ENCODE data around the gene SCART1.
"Not testable (repeated sequence)": the region's sequence is repeated elsewhere in the genome, so short reads cannot be mapped to it uniquely, and the experiment has no call there.

SCART1 gene

DNA sequence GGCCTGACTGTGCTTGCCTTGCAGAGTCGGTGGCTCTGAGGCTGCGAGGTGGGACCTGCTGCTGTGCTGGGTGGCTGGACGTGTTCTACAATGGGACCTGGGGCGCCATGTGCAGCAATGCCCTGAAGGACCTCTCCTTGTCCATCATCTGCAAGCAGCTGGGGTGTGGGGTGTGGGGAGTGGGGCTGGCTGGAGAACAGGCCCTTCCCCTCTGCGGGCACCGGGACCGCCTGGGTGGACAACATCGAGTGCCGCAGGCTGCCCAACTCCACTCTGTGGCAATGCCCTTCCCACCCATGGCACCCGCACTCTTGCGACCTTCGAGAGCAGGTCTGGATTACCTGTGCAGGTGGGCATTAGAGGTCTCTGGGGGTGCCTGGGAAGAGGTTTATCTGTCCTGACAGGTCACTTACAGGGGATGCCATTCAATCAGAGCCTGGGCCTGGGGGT lies 10.9 kb downstream of the SCART1 start:
- TF ChIP-seq, protein P1, sequence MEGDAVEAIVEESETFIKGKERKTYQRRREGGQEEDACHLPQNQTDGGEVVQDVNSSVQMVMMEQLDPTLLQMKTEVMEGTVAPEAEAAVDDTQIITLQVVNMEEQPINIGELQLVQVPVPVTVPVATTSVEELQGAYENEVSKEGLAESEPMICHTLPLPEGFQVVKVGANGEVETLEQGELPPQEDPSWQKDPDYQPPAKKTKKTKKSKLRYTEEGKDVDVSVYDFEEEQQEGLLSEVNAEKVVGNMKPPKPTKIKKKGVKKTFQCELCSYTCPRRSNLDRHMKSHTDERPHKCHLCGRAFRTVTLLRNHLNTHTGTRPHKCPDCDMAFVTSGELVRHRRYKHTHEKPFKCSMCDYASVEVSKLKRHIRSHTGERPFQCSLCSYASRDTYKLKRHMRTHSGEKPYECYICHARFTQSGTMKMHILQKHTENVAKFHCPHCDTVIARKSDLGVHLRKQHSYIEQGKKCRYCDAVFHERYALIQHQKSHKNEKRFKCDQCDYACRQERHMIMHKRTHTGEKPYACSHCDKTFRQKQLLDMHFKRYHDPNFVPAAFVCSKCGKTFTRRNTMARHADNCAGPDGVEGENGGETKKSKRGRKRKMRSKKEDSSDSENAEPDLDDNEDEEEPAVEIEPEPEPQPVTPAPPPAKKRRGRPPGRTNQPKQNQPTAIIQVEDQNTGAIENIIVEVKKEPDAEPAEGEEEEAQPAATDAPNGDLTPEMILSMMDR (conservative IDR thresholded peaks at IDR 0.05; ENCODE audit: control insufficient read depth, insufficient read depth, low read depth, low read length), result no peak
- H3K4me3 ChIP-seq (ENCODE audit: control insufficient read depth, low read depth, low read length), result no peak overlapping the region
- DNase-seq (ENCODE audit: low read depth), result no peak

DNA sequence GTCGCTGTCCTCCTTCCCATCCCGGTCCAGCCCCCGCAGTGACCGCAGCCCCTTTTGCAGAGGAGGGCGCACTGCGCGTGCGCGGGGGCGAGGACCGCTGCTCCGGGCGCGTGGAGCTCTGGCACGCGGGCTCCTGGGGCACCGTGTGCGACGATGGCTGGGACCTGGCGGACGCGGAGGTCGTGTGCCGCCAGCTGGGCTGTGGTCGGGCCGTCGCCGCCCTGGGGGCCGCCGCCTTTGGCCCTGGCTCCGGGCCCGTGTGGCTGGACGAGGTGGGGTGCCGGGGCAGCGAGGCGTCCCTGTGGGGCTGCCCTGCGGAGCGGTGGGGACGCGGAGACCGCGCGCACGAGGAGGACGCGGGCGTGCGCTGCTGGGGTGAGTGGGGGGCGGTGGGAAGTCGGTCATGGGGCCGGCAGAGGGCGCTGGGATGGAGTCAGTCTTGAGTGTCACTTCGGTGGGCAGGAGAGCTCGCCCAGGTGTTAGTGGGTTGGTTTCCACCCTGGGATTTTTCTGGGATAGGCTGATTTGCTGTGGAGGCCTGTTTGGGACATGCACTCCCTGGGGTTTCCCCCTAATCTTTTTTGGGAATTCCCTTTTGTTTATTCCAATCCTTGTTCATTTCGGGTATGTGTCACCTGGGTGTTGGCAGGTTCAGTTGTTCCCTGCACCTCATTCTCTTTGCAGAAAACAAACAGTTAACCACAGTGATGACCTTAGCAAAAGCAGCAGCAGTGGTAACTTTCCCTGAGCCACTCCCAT lies 11.6 kb downstream of the SCART1 start:
- H3K4me3 ChIP-seq (ENCODE audit: control insufficient read depth, low read depth, low read length), result no peak overlapping the region
- DNase-seq (ENCODE audit: low read depth), result no peak
- TF ChIP-seq, protein P1 (conservative IDR thresholded peaks at IDR 0.05; ENCODE audit: control insufficient read depth, insufficient read depth, low read depth, low read length), result no peak

DNA sequence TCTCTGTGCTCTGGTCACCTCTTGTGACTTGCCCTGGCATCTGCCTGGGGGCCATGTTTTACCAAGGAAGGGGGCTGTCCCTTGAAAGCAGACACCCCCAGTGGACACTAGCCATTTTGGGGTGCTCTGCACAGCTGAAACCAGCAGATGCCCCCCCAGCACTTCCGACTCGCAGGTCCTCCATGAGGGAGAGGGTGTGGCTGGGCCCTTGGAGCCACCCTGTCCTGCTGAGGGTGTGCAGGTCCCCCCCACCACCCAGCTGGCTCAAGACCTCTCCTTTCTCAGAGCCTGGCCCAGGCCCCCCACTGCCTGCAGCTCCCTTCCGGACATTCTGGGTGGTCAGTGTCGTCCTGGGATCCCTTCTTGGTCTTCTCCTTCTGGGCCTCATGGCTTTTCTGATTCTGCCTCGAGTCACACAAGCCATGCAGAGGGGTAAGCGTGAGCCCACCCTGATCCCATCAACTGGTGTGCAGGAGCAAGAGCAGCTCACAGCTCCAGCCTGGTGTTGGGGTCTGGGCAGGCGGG lies 12.3 kb downstream of the SCART1 start:
- TF ChIP-seq, protein P1 (conservative IDR thresholded peaks at IDR 0.05; ENCODE audit: control insufficient read depth, insufficient read depth, low read depth, low read length), result no peak
- no peak overlapping the region for H3K4me3 ChIP-seq (ENCODE audit: control insufficient read depth, low read depth, low read length)
- no peak for DNase-seq (ENCODE audit: low read depth)

DNA sequence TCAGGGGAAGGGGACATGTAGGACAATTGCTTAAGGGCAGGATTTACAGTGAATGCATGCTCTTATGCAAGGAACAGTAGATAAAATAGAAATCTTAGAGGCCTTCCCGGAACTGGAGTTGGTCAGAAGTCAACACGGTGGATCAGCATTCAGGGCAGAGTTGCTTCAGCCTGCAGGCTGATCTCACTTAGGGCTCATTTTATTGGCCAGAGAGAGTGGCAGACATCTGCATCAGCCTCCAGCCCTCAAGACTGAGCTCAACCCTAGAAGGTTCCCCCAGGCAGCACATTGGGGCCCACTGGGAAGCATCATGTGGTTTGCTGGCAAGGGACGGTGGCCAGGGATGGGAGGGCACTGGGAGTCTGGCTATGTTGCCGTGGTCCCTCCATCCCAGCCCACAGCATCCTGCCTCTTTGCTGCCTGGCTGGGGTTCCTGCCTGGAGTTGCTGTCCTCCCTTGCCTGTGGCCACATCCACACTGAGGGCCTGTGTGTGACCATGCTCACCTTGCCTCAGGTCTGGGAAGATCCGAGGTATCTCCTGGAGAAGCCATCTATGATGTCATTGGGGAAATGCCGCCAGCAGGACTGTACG lies 13.0 kb downstream of the SCART1 start:
- TF ChIP-seq, protein P1 (conservative IDR thresholded peaks at IDR 0.05; ENCODE audit: control insufficient read depth, insufficient read depth, low read depth, low read length), result no peak
- no peak for DNase-seq (ENCODE audit: low read depth)
- H3K4me3 ChIP-seq (ENCODE audit: control insufficient read depth, low read depth, low read length), result no peak overlapping the region

DNA sequence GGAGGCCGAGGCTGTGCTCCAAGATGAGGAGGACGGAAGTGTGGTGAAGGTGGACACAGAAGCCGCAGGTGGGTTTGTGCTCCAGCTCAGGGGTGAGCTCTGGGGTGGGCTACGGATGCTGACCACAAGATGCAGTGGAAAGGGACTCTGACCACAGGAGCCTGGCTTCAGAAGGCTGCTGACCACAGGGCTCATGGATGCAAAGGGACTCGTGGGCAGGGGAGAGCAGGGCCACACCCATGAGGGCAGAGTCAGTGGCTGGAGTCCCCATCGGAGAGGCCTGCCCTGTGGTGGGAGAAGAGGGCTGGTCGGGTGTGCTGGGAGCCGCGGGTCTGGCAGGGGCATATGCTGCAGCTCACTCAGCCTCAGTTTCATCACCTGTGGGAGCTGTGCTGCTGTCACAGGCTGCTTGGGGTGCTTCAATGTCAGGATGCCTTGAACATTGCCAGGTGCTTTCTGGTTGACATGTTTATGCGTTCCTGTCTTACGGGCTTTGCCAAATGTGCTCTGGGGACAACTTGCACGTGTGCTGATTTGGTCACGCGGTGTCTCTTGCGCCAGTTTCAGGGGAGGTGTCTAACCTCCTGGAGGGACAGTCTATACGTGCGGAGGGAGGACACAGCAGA lies 13.7 kb downstream of the SCART1 start:
- TF ChIP-seq, protein P1 (conservative IDR thresholded peaks at IDR 0.05; ENCODE audit: control insufficient read depth, insufficient read depth, low read depth, low read length), result no peak
- H3K4me3 ChIP-seq (ENCODE audit: control insufficient read depth, low read depth, low read length), result no peak overlapping the region
- DNase-seq (ENCODE audit: low read depth), result no peak

DNA sequence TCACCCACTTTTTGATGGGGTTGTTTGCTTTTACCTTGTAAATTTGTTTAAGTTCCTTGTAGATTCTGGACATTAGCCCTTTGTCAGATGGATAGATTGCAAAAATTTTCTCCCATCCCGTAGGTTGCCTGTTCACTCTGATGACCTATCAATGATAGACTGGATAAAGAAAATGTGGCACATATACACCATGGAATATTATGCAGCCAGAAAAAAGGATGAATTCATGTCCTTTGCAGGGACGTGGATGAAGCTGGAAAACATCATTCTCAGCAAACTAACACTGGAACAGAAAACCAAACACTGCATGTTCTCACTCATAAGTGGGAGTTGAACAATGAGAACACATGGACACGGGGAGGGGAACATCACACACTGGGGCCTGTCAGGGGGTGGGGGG lies 15.5 kb downstream of the SCART1 start:
- DNase-seq (ENCODE audit: low read depth); H3K4me3 ChIP-seq (ENCODE audit: control insufficient read depth, low read depth, low read length): not testable (repeated sequence)

All from fibroblast of mammary gland (primary cell).